H1 (cell line): ENCODE measurements around the gene UBAP1L. TPM values are rescaled to one million over a fixed set of nuclear protein-coding genes. Genes with fewer than 3 reads are reported as not detected.

Source experiments
- CTCF ChIA-PET: fragments of 300-600 bp; sonication (Branson Sonifier 250); formaldehyde crosslinking; loops from one replicate; lab custom pipeline; 2021; ENCODE audit not compliant: partially characterized antibody; lab: Charles Lee
- POLR2A ChIA-PET: fragments of 300-600 bp; sonication (Branson Sonifier 250); formaldehyde crosslinking; loops from one replicate; lab custom pipeline; 2021; ENCODE audit warnings: inconsistent platforms; ENCODE audit not compliant: partially characterized antibody; lab: Charles Lee
- DNase-seq, 2 experiments: peaks; one replicate each; pipeline versions ENCODE4 v3.0.0 to v3.0.0-alpha.2; 2010 to 2022; ENCODE audit warnings: low spot score in 2 of 2, low read depth in 1 of 2, mixed read lengths in 1 of 2
- FAIRE-seq: peaks from 2 replicates; lab custom pipeline; 2011; peaks lifted over from hg19 to GRCh38; lab: Jason Lieb, UNC
- H2AFZ ChIP-seq: 2 replicates; pipeline ENCODE4 v1.8.1; 2012; ENCODE audit warnings: low read length, inconsistent platforms
- H2AK5ac ChIP-seq: 2 replicates; pipeline ENCODE4 v1.6.1; 2013; ENCODE audit warnings: low read depth, low read length
- H2BK120ac ChIP-seq: replicated peaks from 2 replicates; pipeline ENCODE3; 2013; ENCODE audit warnings: low read depth, low read length, inconsistent platforms
- H2BK12ac ChIP-seq: 2 replicates; pipeline ENCODE4 v1.6.1; 2013; ENCODE audit warnings: low read depth, low read length
- H2BK15ac ChIP-seq: 2 replicates; pipeline ENCODE4 v1.6.1; 2013; ENCODE audit warnings: low read length
- H2BK20ac ChIP-seq: 2 replicates; pipeline ENCODE4 v1.6.1; 2013; ENCODE audit warnings: low read length
- H2BK5ac ChIP-seq: 2 replicates; pipeline ENCODE4 v1.6.1; 2013; ENCODE audit warnings: low read depth, low read length
- H3K14ac ChIP-seq: 2 replicates; pipeline ENCODE4 v1.6.1; 2013; ENCODE audit warnings: inconsistent platforms; ENCODE audit not compliant: insufficient read length
- H3K18ac ChIP-seq: 2 replicates; pipeline ENCODE4 v1.6.1; 2013; ENCODE audit warnings: low read length; ENCODE audit errors: extremely low read depth
- H3K23ac ChIP-seq: 2 replicates; pipeline ENCODE4 v1.6.1; 2013; ENCODE audit warnings: inconsistent platforms; ENCODE audit not compliant: insufficient read length
- H3K23me2 ChIP-seq: 2 replicates; pipeline ENCODE4 v1.6.1; 2013; ENCODE audit warnings: low read depth, low read length
- H3K27ac ChIP-seq: 2 replicates; pipeline ENCODE4 v1.6.1; 2011; ENCODE audit warnings: low read depth, low read length, inconsistent platforms
- H3K27me3 ChIP-seq, 4 experiments: replicated peaks in 1 of 4; 1 replicate in 1 of 4; 2 replicates in 3 of 4; pipeline versions ENCODE4 v1.6.1 to v1.8.1; 2011 to 2013; ENCODE audit warnings: low read length in 3 of 4, mild to moderate bottlenecking in 3 of 4, inconsistent platforms in 2 of 4, mixed read lengths in 2 of 4, moderate library complexity in 1 of 4; ENCODE audit not compliant: control insufficient read depth in 3 of 4, insufficient read depth in 3 of 4; ENCODE audit errors: extremely low read depth in 1 of 4
- H3K36me3 ChIP-seq, 4 experiments: 2 replicates each; pipeline versions ENCODE4 v1.6.1 to v1.8.1; 2011 to 2013; ENCODE audit warnings: mild to moderate bottlenecking in 4 of 4, low read length in 3 of 4, moderate library complexity in 2 of 4, control low read depth in 1 of 4, inconsistent platforms in 1 of 4; ENCODE audit not compliant: insufficient read depth in 4 of 4, control insufficient read depth in 2 of 4
- H3K4ac ChIP-seq: replicated peaks from 2 replicates; pipeline ENCODE3; 2013; ENCODE audit warnings: low read length, low read depth, mixed read lengths, inconsistent platforms; ENCODE audit not compliant: insufficient read length
- H3K4me1 ChIP-seq, 4 experiments: replicated peaks in 1 of 4; 1 replicate in 1 of 4; 2 replicates in 3 of 4; pipeline versions ENCODE4 v1.6.1 to v1.8.1; 2011 to 2013; ENCODE audit warnings: low read length in 3 of 4, inconsistent platforms in 2 of 4, mixed read lengths in 1 of 4; ENCODE audit not compliant: insufficient read depth in 4 of 4, control insufficient read depth in 3 of 4
- H3K4me2 ChIP-seq, 2 experiments: 2 replicates each; pipeline versions ENCODE4 v1.6.1 to v1.8.1; 2011 to 2013; ENCODE audit warnings: low read depth in 2 of 2, low read length in 2 of 2, control low read depth in 1 of 2, inconsistent platforms in 1 of 2, mild to moderate bottlenecking in 1 of 2; ENCODE audit not compliant: insufficient read depth in 1 of 2
- H3K4me3 ChIP-seq, 4 experiments: fragments of 200-600, 300-600 bp in 1 of 4; sonication (generic), shearing (Covaris generic), sonication (Bioruptor Twin) in 1 of 4; 2 replicates each; pipeline versions ENCODE4 v1.5.1 to v1.8.1; 2011 to 2016; ENCODE audit warnings: low read length in 4 of 4, low read depth in 3 of 4, control low read depth in 2 of 4, inconsistent platforms in 2 of 4, mild to moderate bottlenecking in 2 of 4, mixed read lengths in 1 of 4, moderate library complexity in 1 of 4; ENCODE audit not compliant: insufficient read depth in 2 of 4; ENCODE audit errors: extremely low read depth in 1 of 4
- H3K56ac ChIP-seq: replicated peaks from 2 replicates; pipeline ENCODE3; 2013; ENCODE audit warnings: low read depth, mild to moderate bottlenecking, mixed read lengths, low read length, inconsistent platforms; ENCODE audit not compliant: insufficient read length
- H3K79me1 ChIP-seq: 2 replicates; pipeline ENCODE4 v1.6.1; 2013; ENCODE audit warnings: low read depth, low read length, control low read depth
- H3K79me2 ChIP-seq, 2 experiments: 2 replicates each; pipeline versions ENCODE4 v1.6.1 to v1.8.1; 2012 to 2013; ENCODE audit warnings: low read length in 2 of 2, mild to moderate bottlenecking in 2 of 2, inconsistent platforms in 1 of 2; ENCODE audit not compliant: insufficient read depth in 2 of 2, control insufficient read depth in 1 of 2
- H3K9ac ChIP-seq, 4 experiments: replicated peaks in 1 of 4; 1 replicate in 1 of 4; 2 replicates in 3 of 4; pipeline versions ENCODE4 v1.6.1 to v1.8.1; 2011 to 2013; ENCODE audit warnings: low read depth in 3 of 4, low read length in 3 of 4, control low read depth in 2 of 4, mild to moderate bottlenecking in 2 of 4, moderate library complexity in 2 of 4, inconsistent platforms in 1 of 4; ENCODE audit errors: extremely low read depth in 1 of 4
- H3K9me3 ChIP-seq, 2 experiments: 2 replicates each; pipeline versions ENCODE4 v1.6.1 to v1.8.1; 2012 to 2013; ENCODE audit warnings: mild to moderate bottlenecking in 2 of 2, moderate library complexity in 2 of 2, control low read depth in 1 of 2, inconsistent platforms in 1 of 2, low read depth in 1 of 2, low read length in 1 of 2, mixed read lengths in 1 of 2; ENCODE audit not compliant: insufficient read depth in 2 of 2
- H4K20me1 ChIP-seq, 2 experiments: replicated peaks in 1 of 2; 2 replicates each; pipeline versions ENCODE3 to v1.8.1; 2011 to 2013; ENCODE audit warnings: inconsistent platforms in 2 of 2, low read length in 2 of 2, mild to moderate bottlenecking in 1 of 2; ENCODE audit not compliant: insufficient read depth in 2 of 2, control insufficient read depth in 1 of 2
- H4K5ac ChIP-seq: 2 replicates; pipeline ENCODE4 v1.6.1; 2013; ENCODE audit warnings: low read length, low read depth, mixed read lengths, inconsistent platforms; ENCODE audit not compliant: insufficient read length
- H4K8ac ChIP-seq: 2 replicates; pipeline ENCODE4 v1.8.0; 2013; ENCODE audit warnings: mild to moderate bottlenecking, moderate library complexity, low read length, inconsistent platforms; ENCODE audit not compliant: insufficient read depth; ENCODE audit errors: extremely low read depth
- H4K91ac ChIP-seq: replicated peaks from 2 replicates; pipeline ENCODE3; 2013; ENCODE audit warnings: low read length, mixed read lengths, inconsistent platforms; ENCODE audit not compliant: insufficient read length
- CEBPB ChIP-seq: IDR thresholded peaks from 2 replicates; pipeline ENCODE4 v1.6.1; 2012; ENCODE audit warnings: low read depth, low read length
- CTCF ChIP-seq, 3 experiments: IDR thresholded peaks; 1 replicate in 2 of 3; 2 replicates in 1 of 3; pipeline versions ENCODE4 v1.5.1 to v1.6.1; 2011; ENCODE audit warnings: low read length in 3 of 3, mild to moderate bottlenecking in 3 of 3, inconsistent platforms in 2 of 3, low read depth in 1 of 3, moderate library complexity in 1 of 3; ENCODE audit not compliant: insufficient read depth in 1 of 3; ENCODE audit errors: control extremely low read depth in 1 of 3
- GABPA ChIP-seq: IDR thresholded peaks from 2 replicates; pipeline ENCODE4 v1.6.1; 2011; ENCODE audit warnings: mild to moderate bottlenecking, low read length, moderate library complexity, borderline replicate concordance; ENCODE audit not compliant: insufficient read depth
- RAD21 ChIP-seq, 2 experiments: IDR thresholded peaks in 1 of 2; conservative IDR thresholded peaks in 1 of 2; 2 replicates each; pipeline ENCODE4 v1.6.1; 2011; ENCODE audit warnings: low read depth in 2 of 2, low read length in 2 of 2, improper control_type of control experiment in 1 of 2, inconsistent platforms in 1 of 2, mild to moderate bottlenecking in 1 of 2, moderate library complexity in 1 of 2
- YY1 ChIP-seq: IDR thresholded peaks from 2 replicates; pipeline ENCODE4 v1.6.1; 2011; ENCODE audit warnings: low read depth, mild to moderate bottlenecking, low read length
- WGBS, 2 experiments: shearing (Covaris generic) in 1 of 2; methylation state at CpG; one replicate each; pipeline versions ENCODE4 v1.1.6 to v1.1.7; 2013 to 2015; ENCODE audit warnings: low lambda C conversion rate in 2 of 2, mixed read lengths in 2 of 2, inconsistent platforms in 1 of 2, low coverage in 1 of 2, missing lambda C conversion rate in 1 of 2; ENCODE audit not compliant: insufficient replicate concordance in 2 of 2, insufficient coverage in 1 of 2, insufficient read length in 1 of 2; ENCODE audit errors: extremely low coverage in 1 of 2, missing lambda C conversion rate in 1 of 2; 5-methylcytosine and 5-hydroxymethylcytosine counted together
- polyA plus RNA-seq, 7 experiments: library from polyadenylated mRNA; depleted of rRNA in 3 of 7; stranded (reverse) in 5 of 7; unstranded in 2 of 7; fragments of >200 nt in 5 of 7; fragments of 200-250 nt in 2 of 7; gene quantifications; 1 replicate in 5 of 7; 2 replicates in 1 of 7; 4 replicates in 1 of 7; pipeline versions ENCODE4 v1.2.1 to v1.2.3, GENCODE V29; 2011 to 2013; ENCODE audit warnings: missing spikeins in 2 of 7, mixed read lengths in 2 of 7
- total RNA-seq: library from RNA; stranded (reverse); fragmentation: NEBNext Ultra II Directional; extraction: Animal tissue kit (Norgen Biotek cat#: 25700); gene quantifications from 2 replicates; pipeline ENCODE4 v1.2.1, GENCODE V29; 2021

Gene UBAP1L
- total and polyA plus RNA-seq, 2 of the 8 experiments (the other 6 are each of a cell fraction or from before 2014, with no cell fraction given), result 0.67 to 1.7 TPM

DNA sequence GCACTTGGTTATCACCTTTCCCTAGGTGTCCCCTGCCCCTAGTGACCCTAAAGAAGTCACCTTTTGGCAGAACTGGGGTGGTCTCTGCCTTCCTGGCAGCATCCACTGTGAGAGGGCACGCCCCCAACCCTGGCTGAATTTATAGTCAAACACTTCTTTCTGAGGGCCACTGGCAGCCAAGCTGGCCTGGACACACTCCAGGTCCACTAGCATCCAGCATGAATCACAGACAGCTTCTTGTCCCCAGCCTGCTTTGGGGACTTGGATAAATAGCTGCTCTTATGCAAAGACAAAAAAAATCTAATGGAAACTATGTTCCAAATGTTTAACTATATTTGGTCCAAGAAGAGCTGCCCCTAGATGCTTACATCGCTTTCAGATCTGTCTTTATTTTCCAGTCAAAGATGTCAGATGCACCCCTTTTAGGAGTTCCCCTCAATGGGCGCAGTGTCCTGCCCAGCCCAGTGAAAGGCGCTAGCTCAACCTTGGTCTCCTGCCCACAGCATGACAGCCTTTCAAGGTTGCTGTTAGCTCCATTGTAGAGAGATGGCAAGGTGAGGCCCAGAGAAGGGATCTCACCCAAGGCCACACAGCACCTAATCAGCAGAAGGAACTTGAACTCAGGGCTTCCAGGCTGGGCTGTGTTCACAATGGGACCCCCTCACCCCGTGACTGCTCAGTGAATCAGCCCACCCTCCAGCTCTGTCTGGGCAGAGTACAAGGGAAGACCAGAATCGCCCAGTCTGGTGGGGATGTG, 54.2 kb downstream of the UBAP1L start:
- H3K23me2 ChIP-seq, result no peaks in the 10 kb centered on the region

More for the DNA sequence above, 54.2 kb downstream of the UBAP1L start:
- no peaks in the 10 kb centered on the region for H4K20me1 ChIP-seq
- H3K4me3 ChIP-seq, result no peak overlapping the region
- no peak overlapping the region for H3K18ac ChIP-seq
- no peak overlapping the region for H2BK15ac ChIP-seq
- H2BK20ac ChIP-seq, result no peak overlapping the region
- H3K27me3 ChIP-seq, result no peaks in the 10 kb centered on the region; a peak in 1 of 7 replicates
- H3K23ac ChIP-seq, result no peak overlapping the region
- no peak overlapping the region for H2BK5ac ChIP-seq
- H3K4me2 ChIP-seq, result no peak overlapping the region
- no peaks in the 10 kb centered on the region for H3K79me1 ChIP-seq
- ChIA-PET POLR2A (interaction anchor here (0.7 kb wide), 1 partner anchor 14 kb away, joined by 3 read pairs; no protein-coding TSS in a partner anchor), CTCF (interaction anchor here (0.6 to 33.2 kb wide), 12 partner anchors 6 to 236 kb away, joined by 3 to 1213 read pairs (median 6); partner anchors contain the start of genes KBTBD13, RASL12, SLC51B and UBAP1L)
- FAIRE-seq (no peak), DNase-seq (no peak)
- no peak overlapping the region for H4K8ac ChIP-seq
- H3K27ac ChIP-seq, result no peak overlapping the region
- H4K5ac ChIP-seq, result no peak overlapping the region
- no peak overlapping the region for H3K14ac ChIP-seq
- H3K56ac ChIP-seq, result no peak overlapping the region
- H3K79me2 ChIP-seq, result no peaks in the 10 kb centered on the region
- H3K4ac ChIP-seq, result no peak overlapping the region
- no peak overlapping the region for H2AFZ ChIP-seq
- no peak overlapping the region for H2BK12ac ChIP-seq
- H2BK120ac ChIP-seq, result no peak overlapping the region
- TF ChIP-seq YY1 (no peak), RAD21 (IDR thresholded peaks at IDR 0.05 in 1 of 2, conservative IDR thresholded peaks at IDR 0.05 in 1 of 2; ENCODE audit: low read depth in 2 of 2, low read length in 2 of 2) (peak in 1 of 2 experiments; percentile 8; a peak in 1 of 4 replicates), GABPA (no peak), CTCF (IDR thresholded peaks at IDR 0.05; ENCODE audit: control extremely low read depth in 1 of 3, insufficient read depth in 1 of 3, low read depth in 1 of 3, low read length in 3 of 3) (peak; percentile 8 to 34 (median 20); a peak in 2 of 4 replicates), CEBPB (no peak)
- TF ChIP-seq, all 59 proteins: peak for 2
- Histone ChIP-seq H4K91ac (no peak overlapping the region), H3K9ac (no peak overlapping the region), H2AK5ac (no peak overlapping the region), H3K4me1 (no peaks in the 10 kb centered on the region), H3K36me3 (no peaks in the 10 kb centered on the region; a peak in 1 of 8 replicates), H3K9me3 (no peaks in the 10 kb centered on the region)
- 92% methylated on average over 6 of the region's 6 CpGs; no CpG with 5 or more reads in 1 of the 2 experiments for WGBS, 2 experiments
